GM12878 (cell line): Measurements from ENCODE around the gene ADD1. TPM values are rescaled to one million over a fixed set of nuclear protein-coding genes. Genes with fewer than 3 reads are reported as not detected.

Experiments used
- ATAC-seq: fragments of 200-7000 bp; cut with Tn5 transposase; 3 replicates; pipeline ENCODE4 v1.9.1; 2020; ENCODE audit warnings: mild to moderate bottlenecking, moderate library complexity
- BruUV-seq: library from RNA; stranded (reverse); fragments of 400-500 nt; replicated peaks from 2 replicates; lab custom pipeline; 2021; lab: Mats Ljungman, UMichigan
- CTCF ChIA-PET: fragments of 300-600 bp; sonication (Branson Sonifier 250); formaldehyde crosslinking; extraction: SDS; loops from one replicate; lab custom pipeline; 2021; ENCODE audit warnings: inconsistent platforms; lab: Yijun Ruan, JAX
- POLR2A ChIA-PET: fragments of 350-600 bp; formaldehyde crosslinking; extraction: SDS; loops from one replicate; lab custom pipeline; 2021; ENCODE audit warnings: inconsistent platforms; lab: Charles Lee
- RAD21 ChIA-PET: fragments of 300-600 bp; sonication (Branson Sonifier 250); formaldehyde crosslinking; loops from one replicate; lab custom pipeline; 2023; ENCODE audit warnings: antibody characterized with exemption; ENCODE audit not compliant: unreplicated experiment; lab: Charles Lee
- SMC1A ChIA-PET: fragments of 300-600 bp; sonication (Branson Sonifier 250); formaldehyde crosslinking; loops from one replicate; lab custom pipeline; 2023; ENCODE audit not compliant: unreplicated experiment, uncharacterized antibody; lab: Charles Lee
- DNase-seq: peaks from one replicate; pipeline ENCODE4 v3.0.0-alpha.2; 2011; ENCODE audit warnings: low read depth, low spot score
- FAIRE-seq: peaks from 3 replicates; lab custom pipeline; 2011; peaks lifted over from hg19 to GRCh38; lab: Jason Lieb, UNC
- H2AFZ ChIP-seq: 2 replicates; pipeline ENCODE4 v1.6.0; 2011; ENCODE audit warnings: low read depth, low read length, control low read depth; ENCODE audit not compliant: control insufficient read depth
- H3K27ac ChIP-seq: 2 replicates; pipeline ENCODE4 v1.5.1; 2011; ENCODE audit warnings: control low read depth; ENCODE audit not compliant: control insufficient read depth, insufficient read depth
- H3K27me3 ChIP-seq, 2 experiments: replicated peaks in 1 of 2; 2 replicates each; pipeline versions ENCODE4 v1.6.0 to v1.6.1; 2011; ENCODE audit warnings: low read length in 1 of 2; ENCODE audit not compliant: control insufficient read depth in 2 of 2, insufficient read depth in 2 of 2
- H3K36me3 ChIP-seq, 2 experiments: 2 replicates each; pipeline ENCODE4 v1.5.1; 2011; ENCODE audit warnings: low read length in 1 of 2; ENCODE audit not compliant: control insufficient read depth in 2 of 2, insufficient read depth in 2 of 2
- H3K4me1 ChIP-seq: 2 replicates; pipeline ENCODE4 v1.6.1; 2011; ENCODE audit warnings: mild to moderate bottlenecking, low read length, moderate library complexity, mixed read lengths; ENCODE audit not compliant: control insufficient read depth, insufficient read depth
- H3K4me2 ChIP-seq: 2 replicates; pipeline ENCODE4 v1.6.0; 2011; ENCODE audit warnings: control low read depth; ENCODE audit not compliant: control insufficient read depth, insufficient read depth
- H3K4me3 ChIP-seq: fragments of 200-600 bp; sonication (generic); 2 replicates; pipeline ENCODE4 v1.5.1; 2016
- H3K79me2 ChIP-seq: 2 replicates; pipeline ENCODE4 v1.6.0; 2011; ENCODE audit warnings: low read length; ENCODE audit not compliant: control insufficient read depth, insufficient read depth
- H3K9ac ChIP-seq: 2 replicates; pipeline ENCODE4 v1.8.0; 2011; ENCODE audit warnings: low read length, control low read depth, mixed read lengths; ENCODE audit not compliant: control insufficient read depth, insufficient read depth
- H3K9me3 ChIP-seq: replicated peaks from 3 replicates; pipeline ENCODE4 v1.5.1; 2011; ENCODE audit warnings: mild to moderate bottlenecking, low read length; ENCODE audit not compliant: control insufficient read depth, insufficient read depth
- H4K20me1 ChIP-seq: 2 replicates; pipeline ENCODE4 v1.6.0; 2011; ENCODE audit not compliant: control insufficient read depth, insufficient read depth
- CHD1 ChIP-seq: IDR thresholded peaks from 2 replicates; pipeline ENCODE4 v1.6.1; 2012; ENCODE audit warnings: low read depth, low read length, improper control_type of control experiment
- ESRRA ChIP-seq: IDR thresholded peaks from 2 replicates; pipeline ENCODE4 v1.6.1; 2012; ENCODE audit warnings: mild to moderate bottlenecking, low read length, improper control_type of control experiment
- IKZF1 ChIP-seq: fragments of 450-650 bp; conservative IDR thresholded peaks from 2 replicates; pipeline ENCODE4 v1.6.1; 2017; ENCODE audit warnings: antibody characterized with exemption, mild to moderate bottlenecking
- IRF4 ChIP-seq: IDR thresholded peaks from 2 replicates; pipeline ENCODE4 v1.6.1; 2011; ENCODE audit warnings: low read depth, low read length
- MXI1 ChIP-seq: fragments of 150-350 bp; IDR thresholded peaks from 2 replicates; pipeline ENCODE4 v1.6.1; 2011; ENCODE audit warnings: low read depth, mild to moderate bottlenecking, inconsistent platforms, low read length, improper control_type of control experiment
- NFIC ChIP-seq: IDR thresholded peaks from 2 replicates; pipeline ENCODE4 v1.6.1; 2012; ENCODE audit warnings: low read depth, mild to moderate bottlenecking, inconsistent platforms, low read length, moderate library complexity
- NFXL1 ChIP-seq: fragments of 450-650 bp; IDR thresholded peaks from 2 replicates; pipeline ENCODE4 v1.6.1; 2017; ENCODE audit warnings: antibody characterized with exemption, mild to moderate bottlenecking, borderline replicate concordance
- NRF1 ChIP-seq: conservative IDR thresholded peaks from 2 replicates; pipeline ENCODE4 v1.6.1; 2011; ENCODE audit warnings: mild to moderate bottlenecking, low read depth, low read length, improper control_type of control experiment
- POLR2A ChIP-seq: IDR thresholded peaks from 2 replicates; pipeline ENCODE4 v1.6.1; 2011; ENCODE audit warnings: low read depth, mild to moderate bottlenecking, low read length
- STAT1 ChIP-seq: fragments of 450-650 bp; conservative IDR thresholded peaks from 2 replicates; pipeline ENCODE4 v1.6.1; 2014; ENCODE audit warnings: antibody characterized with exemption, mild to moderate bottlenecking
- WGBS: methylation state at CpG from one replicate; pipeline ENCODE4 v1.1.6; 2016; ENCODE audit warnings: low lambda C conversion rate; ENCODE audit not compliant: insufficient replicate concordance, insufficient coverage; ENCODE audit errors: missing lambda C conversion rate; 5-methylcytosine and 5-hydroxymethylcytosine counted together
- in situ Hi-C: fragments of 300-500 bp; cut with MboI; formaldehyde crosslinking; loops from 9 replicates; pipeline ENCODE4 v1.14.3; 2018; ENCODE audit warnings: mixed read lengths
- intact Hi-C: fragments of 100-400 bp; cut with micrococcal nuclease; formaldehyde crosslinking; loops from one replicate; pipeline ENCODE4 v1.14.2; 2022; ENCODE audit not compliant: unreplicated experiment
- polyA plus RNA-seq, 11 experiments: library from polyadenylated mRNA; depleted of rRNA in 4 of 11; unstranded in 6 of 11; stranded (reverse) in 5 of 11; fragments of >200 nt; fragmentation: Nextera tagmentation in 4 of 11; fragmentation: Illumina TruSeq in 1 of 11; extraction: Ambion mirVana in 4 of 11; extraction: Trizol in 1 of 11; gene quantifications; 1 replicate in 1 of 11; 2 replicates in 10 of 11; pipeline versions ENCODE4 v1.2.1 to v1.2.3, GENCODE V29; 2011 to 2016; ENCODE audit warnings: inconsistent platforms in 2 of 11, missing spikeins in 2 of 11, low read depth in 1 of 11
- total RNA-seq, 4 experiments: library from RNA; depleted of rRNA in 3 of 4; stranded (reverse); fragments of >200 nt in 3 of 4; fragmentation: Illumina TruSeq in 1 of 4; extraction: Trizol in 1 of 4; gene quantifications; 2 replicates each; pipeline versions ENCODE4 v1.2.1 to v1.2.3, GENCODE V29; 2013 to 2021
- TF ChIP-seq, protein P1 (sequence below): fragments of 450-650 bp; IDR thresholded peaks from 2 replicates; pipeline ENCODE4 v1.6.1; 2017; ENCODE audit warnings: mild to moderate bottlenecking, moderate library complexity
- TF ChIP-seq, protein P2 (sequence below): fragments of 450-650 bp; IDR thresholded peaks from 2 replicates; pipeline ENCODE4 v1.6.1; 2017; ENCODE audit warnings: borderline replicate concordance

Gene ADD1
- total and polyA plus RNA-seq, 10 of the 15 experiments (the other 5 are each of a cell fraction or from before 2014, with no cell fraction given): 21.6 to 182 (median 105) TPM

DNA sequence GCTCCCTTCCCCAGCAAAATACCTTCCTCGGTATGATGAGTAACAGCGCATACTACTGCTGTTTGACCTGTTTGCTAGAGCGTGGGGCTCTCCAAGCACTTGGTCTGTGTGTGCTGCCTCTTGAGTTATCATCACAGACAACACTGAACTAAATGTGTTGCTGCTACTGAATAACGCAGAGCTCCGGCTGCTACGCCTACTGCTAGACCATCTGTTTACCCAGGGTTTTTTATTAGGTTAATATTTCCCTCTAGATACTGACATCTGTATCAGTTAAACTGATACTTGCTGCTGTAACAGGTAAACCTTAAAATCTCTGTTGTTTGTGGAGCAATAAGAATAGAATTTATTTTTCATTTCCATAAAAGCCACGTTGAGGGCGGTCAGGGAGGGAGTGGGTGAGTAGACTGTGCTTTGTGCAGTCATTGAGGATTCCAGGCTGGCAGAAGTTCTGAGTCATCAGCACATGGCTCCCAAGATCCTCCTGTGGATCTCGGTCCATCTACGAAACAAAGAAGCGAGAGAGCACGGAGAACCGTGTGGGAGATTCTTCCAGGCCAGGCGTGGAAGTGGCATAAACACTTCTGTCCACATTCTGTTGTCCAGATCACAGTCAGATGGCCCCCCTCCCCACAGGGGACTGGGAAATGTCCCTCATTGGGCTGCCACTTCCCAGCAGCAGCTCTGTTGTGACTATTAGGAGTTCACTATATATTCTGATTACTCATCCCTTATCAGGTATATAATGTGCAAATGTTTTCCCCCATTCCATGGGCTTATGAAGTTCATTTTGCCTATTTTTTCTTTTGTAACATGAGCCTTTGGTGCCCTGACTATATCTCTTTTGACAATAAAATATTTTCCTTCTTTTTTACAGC, 133.8 kb downstream of the ADD1 start:
- RAD21 ChIA-PET: interaction anchor here (0.8 to 1.4 kb wide), 4 partner anchors 14 to 103 kb away, joined by 3 to 7 read pairs (median 4); partner anchors contain the start of genes GRK4 and NOP14
- DNase-seq (no peak), ATAC-seq (no peak), FAIRE-seq (no peak)
- intact Hi-C loops: loop anchor here (1.0 kb wide), 1 partner anchor 60 kb away; no protein-coding TSS in a partner anchor
- no peak overlapping the region for H2AFZ ChIP-seq
- peaks cover 12% of the 10 kb centered on the region; the same call in 1 of the 3 replicates for H3K9me3 ChIP-seq
- no peaks in the 10 kb centered on the region for H4K20me1 ChIP-seq
- in situ Hi-C loops: loop anchor here (10.0 kb wide), 1 partner anchor 57 kb away; no protein-coding TSS in a partner anchor
- H3K79me2 ChIP-seq: no peaks in the 10 kb centered on the region
- POLR2A ChIA-PET: no interaction called here
- H3K4me3 ChIP-seq: no peak overlapping the region
- CTCF ChIA-PET: interaction anchor here (0.6 to 4.7 kb wide), 32 partner anchors 9 to 762 kb away, joined by 3 to 54 read pairs (median 5); partner anchors contain the start of genes GRK4 and NOP14
- no peaks in the 10 kb centered on the region for H3K36me3 ChIP-seq
- no TSS peak for BruUV-seq
- SMC1A ChIA-PET: interaction anchor here (0.7 to 1.9 kb wide), 12 partner anchors 11 to 825 kb away, joined by 3 to 8 read pairs (median 4); partner anchors contain the start of gene GRK4
- no peaks in the 10 kb centered on the region for H3K27me3 ChIP-seq
- no peak for TF ChIP-seq IRF4
- TF ChIP-seq NFIC: no peak
- TF ChIP-seq IKZF1: no peak
- no peak for TF ChIP-seq POLR2A
- TF ChIP-seq, protein P1, sequence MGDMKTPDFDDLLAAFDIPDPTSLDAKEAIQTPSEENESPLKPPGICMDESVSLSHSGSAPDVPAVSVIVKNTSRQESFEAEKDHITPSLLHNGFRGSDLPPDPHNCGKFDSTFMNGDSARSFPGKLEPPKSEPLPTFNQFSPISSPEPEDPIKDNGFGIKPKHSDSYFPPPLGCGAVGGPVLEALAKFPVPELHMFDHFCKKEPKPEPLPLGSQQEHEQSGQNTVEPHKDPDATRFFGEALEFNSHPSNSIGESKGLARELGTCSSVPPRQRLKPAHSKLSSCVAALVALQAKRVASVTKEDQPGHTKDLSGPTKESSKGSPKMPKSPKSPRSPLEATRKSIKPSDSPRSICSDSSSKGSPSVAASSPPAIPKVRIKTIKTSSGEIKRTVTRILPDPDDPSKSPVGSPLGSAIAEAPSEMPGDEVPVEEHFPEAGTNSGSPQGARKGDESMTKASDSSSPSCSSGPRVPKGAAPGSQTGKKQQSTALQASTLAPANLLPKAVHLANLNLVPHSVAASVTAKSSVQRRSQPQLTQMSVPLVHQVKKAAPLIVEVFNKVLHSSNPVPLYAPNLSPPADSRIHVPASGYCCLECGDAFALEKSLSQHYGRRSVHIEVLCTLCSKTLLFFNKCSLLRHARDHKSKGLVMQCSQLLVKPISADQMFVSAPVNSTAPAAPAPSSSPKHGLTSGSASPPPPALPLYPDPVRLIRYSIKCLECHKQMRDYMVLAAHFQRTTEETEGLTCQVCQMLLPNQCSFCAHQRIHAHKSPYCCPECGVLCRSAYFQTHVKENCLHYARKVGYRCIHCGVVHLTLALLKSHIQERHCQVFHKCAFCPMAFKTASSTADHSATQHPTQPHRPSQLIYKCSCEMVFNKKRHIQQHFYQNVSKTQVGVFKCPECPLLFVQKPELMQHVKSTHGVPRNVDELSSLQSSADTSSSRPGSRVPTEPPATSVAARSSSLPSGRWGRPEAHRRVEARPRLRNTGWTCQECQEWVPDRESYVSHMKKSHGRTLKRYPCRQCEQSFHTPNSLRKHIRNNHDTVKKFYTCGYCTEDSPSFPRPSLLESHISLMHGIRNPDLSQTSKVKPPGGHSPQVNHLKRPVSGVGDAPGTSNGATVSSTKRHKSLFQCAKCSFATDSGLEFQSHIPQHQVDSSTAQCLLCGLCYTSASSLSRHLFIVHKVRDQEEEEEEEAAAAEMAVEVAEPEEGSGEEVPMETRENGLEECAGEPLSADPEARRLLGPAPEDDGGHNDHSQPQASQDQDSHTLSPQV: no peak
- TF ChIP-seq NFXL1: no peak
- TF ChIP-seq, protein P2, sequence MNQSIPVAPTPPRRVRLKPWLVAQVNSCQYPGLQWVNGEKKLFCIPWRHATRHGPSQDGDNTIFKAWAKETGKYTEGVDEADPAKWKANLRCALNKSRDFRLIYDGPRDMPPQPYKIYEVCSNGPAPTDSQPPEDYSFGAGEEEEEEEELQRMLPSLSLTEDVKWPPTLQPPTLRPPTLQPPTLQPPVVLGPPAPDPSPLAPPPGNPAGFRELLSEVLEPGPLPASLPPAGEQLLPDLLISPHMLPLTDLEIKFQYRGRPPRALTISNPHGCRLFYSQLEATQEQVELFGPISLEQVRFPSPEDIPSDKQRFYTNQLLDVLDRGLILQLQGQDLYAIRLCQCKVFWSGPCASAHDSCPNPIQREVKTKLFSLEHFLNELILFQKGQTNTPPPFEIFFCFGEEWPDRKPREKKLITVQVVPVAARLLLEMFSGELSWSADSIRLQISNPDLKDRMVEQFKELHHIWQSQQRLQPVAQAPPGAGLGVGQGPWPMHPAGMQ: no peak
- TF ChIP-seq STAT1: no peak
- no peak for TF ChIP-seq CHD1
- TF ChIP-seq NRF1: no peak
- no peak for TF ChIP-seq ESRRA
- TF ChIP-seq MXI1: no peak
- TF ChIP-seq, all 136 proteins: peak for 0
- Histone ChIP-seq H3K4me2 (no peak overlapping the region), H3K9ac (no peak overlapping the region), H3K4me1 (no peaks in the 10 kb centered on the region), H3K27ac (no peak overlapping the region)
- WGBS: 57% methylated on average over 14 of the region's 14 CpGs
